GM12875 (cell line): ENCODE data around the gene MYO1D.
"Not testable (repeated sequence)": the region's sequence is repeated elsewhere in the genome, so short reads cannot be mapped to it uniquely, and the experiment has no call there.

ENCODE experiments used
- H3K4me3 ChIP-seq: one replicate; pipeline ENCODE4 v1.5.1; 2011; ENCODE audit warnings: low read depth, low read length, control low read depth
- TF ChIP-seq, protein P1 (sequence below): IDR thresholded peaks from 2 replicates; pipeline ENCODE4 v1.5.1; 2011; ENCODE audit warnings: low read depth, mild to moderate bottlenecking, control low read depth, inconsistent platforms, low read length, moderate library complexity, borderline replicate concordance; ENCODE audit not compliant: insufficient read depth

Gene MYO1D

DNA sequence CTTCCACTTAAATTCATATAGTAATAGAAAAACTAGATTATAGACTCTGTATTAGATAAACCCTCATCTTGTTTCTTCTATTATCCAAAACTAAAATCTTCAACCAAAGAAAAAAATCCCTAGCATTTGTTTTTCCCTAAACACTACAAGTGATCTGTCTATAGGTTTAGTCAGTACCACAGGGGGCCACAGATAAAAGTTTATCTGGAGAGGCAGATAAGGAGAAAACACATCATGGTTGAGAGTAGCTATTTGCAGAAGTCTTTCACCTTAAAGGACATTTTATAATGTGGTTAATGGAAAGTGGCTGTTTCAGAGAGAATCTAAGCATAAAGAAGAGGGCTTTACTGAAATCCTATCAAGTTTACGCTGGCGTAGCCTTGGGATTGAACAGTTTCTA lies 230.0 kb downstream of the MYO1D start:
- TF ChIP-seq, protein P1, sequence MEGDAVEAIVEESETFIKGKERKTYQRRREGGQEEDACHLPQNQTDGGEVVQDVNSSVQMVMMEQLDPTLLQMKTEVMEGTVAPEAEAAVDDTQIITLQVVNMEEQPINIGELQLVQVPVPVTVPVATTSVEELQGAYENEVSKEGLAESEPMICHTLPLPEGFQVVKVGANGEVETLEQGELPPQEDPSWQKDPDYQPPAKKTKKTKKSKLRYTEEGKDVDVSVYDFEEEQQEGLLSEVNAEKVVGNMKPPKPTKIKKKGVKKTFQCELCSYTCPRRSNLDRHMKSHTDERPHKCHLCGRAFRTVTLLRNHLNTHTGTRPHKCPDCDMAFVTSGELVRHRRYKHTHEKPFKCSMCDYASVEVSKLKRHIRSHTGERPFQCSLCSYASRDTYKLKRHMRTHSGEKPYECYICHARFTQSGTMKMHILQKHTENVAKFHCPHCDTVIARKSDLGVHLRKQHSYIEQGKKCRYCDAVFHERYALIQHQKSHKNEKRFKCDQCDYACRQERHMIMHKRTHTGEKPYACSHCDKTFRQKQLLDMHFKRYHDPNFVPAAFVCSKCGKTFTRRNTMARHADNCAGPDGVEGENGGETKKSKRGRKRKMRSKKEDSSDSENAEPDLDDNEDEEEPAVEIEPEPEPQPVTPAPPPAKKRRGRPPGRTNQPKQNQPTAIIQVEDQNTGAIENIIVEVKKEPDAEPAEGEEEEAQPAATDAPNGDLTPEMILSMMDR, result no peak
- no peak overlapping the region for H3K4me3 ChIP-seq

DNA sequence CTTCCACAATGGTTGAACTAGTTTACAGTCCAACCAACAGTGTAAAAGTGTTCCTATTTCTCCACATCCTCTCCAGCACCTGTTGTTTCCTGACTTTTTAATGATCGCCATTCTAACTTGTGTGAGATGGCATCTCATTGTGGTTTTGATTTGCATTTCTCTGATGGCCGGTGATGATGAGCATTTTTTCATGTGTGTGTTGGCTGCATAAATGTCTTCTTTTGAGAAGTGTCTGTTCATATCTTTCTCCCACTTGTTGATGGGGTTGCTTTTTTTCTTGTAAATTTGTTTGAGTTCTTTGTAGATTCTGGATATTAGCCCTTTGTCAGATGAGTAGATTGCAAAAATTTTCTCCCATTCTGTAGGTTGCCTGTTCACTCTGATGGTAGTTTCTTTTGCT lies 235.4 kb downstream of the MYO1D start:
- H3K4me3 ChIP-seq, result not testable (repeated sequence)

DNA sequence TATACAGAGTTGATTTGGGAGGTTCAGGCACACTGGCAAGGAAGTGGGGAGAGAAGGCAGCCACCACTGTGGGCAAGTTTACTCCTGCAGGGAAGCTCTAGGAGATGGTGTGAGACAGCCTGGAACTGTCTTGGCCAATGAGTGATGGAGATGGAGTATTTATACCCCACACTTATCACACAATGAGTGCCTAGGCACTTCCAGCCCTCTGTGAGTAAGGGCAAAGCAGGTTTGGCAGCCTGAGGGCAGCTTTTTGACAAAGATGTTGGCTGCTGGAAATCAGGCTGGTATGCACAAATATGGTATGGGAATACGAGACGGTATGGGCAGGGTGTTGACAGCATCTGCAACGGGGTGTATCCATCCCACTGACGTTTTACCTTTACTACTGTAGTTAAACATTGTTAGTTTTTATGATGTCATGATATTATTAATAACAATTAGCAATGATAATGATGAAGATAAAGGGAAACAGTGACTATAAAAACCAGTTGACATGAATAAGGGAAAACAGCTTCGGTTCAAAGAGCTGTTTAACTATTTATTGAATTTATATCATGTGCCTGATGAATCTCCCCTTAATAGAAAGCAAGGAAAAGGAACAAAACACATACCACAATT lies 240.2 kb downstream of the MYO1D start:
- H3K4me3 ChIP-seq, result no peak overlapping the region
- TF ChIP-seq, protein P1, result no peak

DNA sequence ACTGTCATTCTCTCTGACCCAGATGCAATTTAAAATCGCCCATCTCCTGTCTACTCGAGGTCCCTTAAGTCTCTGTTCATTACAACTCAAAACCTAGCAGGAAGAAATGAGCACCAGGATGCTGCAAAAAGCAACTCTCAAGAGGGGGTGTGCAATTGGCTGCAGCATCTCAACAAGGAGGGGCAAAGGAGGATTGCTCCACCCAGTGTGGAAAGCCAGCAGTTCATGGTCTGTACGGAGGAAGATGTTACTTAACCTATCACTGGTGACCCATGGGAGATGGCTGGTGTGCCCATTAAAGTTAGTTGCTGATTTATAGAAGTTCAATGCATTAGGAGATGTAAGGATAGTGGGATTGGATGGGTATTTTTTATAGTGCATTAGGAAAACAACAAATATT lies 242.8 kb downstream of the MYO1D start:
- no peak overlapping the region for H3K4me3 ChIP-seq
- TF ChIP-seq, protein P1, result no peak

DNA sequence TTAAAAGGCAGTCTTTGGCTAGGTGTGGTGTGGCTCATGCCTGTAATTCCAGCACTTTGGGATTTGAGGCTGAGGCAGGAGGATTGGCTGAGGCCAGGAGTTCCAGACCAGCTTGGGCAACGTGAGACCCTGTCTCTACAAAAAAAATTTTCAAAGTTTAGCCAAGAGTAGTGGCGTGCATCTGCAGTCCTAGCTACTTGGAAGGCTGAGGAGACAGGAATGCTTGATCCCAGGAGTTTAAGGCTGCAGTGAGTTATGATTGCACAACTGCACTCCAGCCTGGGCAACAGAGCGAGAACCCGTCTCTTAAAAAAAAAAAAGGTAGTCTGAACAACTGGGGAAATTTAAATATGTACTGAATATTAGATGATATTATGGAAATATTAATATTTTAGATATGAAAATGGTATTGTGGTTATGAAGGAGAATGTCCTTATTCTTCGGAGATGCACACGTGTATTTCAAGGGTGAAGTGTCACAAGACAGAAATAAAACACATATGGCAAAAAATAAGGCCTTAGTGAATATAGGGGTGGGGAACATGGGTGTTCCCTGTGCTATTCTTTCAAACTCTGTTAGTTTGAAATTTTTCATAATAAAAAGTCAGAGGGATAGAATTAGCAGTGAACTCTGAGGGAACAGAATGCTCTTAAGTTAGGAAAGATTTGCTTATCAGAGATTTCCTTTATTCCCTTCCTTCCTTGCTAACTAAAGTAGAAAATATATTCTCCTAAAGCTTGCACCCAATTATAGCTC lies 245.4 kb downstream of the MYO1D start:
- no peak overlapping the region for H3K4me3 ChIP-seq
- TF ChIP-seq, protein P1, result no peak

DNA sequence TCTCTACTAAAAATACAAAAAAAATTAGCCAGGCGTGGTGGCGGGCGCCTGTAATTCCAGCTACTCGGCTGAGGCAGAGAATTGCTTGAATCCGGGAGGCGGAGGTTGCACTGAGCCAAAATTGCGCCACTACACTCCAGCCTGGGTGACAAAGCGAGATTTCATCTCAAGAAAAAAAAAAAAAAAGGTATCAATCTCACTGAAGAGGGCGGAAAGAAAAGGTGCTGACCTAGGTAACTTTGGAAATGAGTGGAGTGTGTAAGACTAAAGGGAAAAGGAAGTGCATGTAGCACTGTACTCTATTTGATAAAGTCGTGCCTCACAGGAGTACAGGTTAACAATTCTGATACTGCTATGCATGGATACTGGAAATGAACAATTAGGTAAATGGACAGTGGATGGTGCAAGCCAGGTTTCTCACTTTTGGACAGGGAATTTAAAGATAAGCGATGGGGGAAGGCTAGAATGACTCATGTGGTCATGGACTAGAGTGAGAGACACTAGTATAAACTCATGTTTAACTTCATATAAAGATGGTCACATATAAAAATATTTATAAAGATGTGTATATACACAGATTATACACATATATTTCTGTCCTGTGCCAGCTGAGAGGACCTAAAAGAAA lies 247.2 kb downstream of the MYO1D start:
- no peak overlapping the region for H3K4me3 ChIP-seq

DNA sequence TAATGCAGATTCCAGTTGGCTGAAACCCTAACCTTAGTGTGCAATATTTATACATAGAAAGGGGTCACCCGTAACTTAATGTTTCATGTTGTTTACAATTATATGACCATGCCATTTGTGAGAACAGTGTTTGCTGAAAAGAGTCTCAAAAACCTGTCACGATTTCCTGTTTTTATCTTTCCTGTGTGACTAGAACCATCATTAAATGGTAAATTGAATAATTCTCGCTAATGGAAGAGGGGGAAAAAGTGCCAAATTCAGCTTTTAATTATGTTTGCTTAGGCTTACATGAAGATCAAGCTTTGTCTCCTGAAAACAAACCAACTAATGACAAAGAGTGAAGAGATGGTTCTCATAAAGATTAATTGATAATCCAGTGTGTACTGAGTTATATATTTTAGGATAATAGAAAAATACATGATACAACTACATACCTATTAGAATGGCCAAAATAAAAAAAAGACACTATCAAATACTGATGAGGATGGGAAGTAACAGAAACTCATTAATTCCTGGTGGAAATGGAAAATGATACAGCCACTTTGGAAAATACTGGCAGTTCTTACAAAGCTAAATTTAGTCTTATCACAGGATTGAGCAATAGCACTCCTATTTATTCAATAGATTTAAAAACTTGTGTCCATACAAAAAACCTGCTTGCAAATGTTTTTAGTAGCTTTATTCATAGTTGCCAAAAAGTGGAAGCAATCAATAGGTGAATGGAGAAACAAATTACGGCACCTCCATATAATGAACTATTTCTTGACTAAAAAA lies 248.5 kb downstream of the MYO1D start:
- H3K4me3 ChIP-seq, result no peak overlapping the region
- TF ChIP-seq, protein P1, result no peak

More for the DNA sequence above, 247.2 kb downstream of the MYO1D start:
- TF ChIP-seq, protein P1, result no peak
